Fibroblast of mammary gland (primary cell): Measurements from ENCODE around the gene SUGP2.

Experiments used
- DNase-seq: peaks from one replicate; pipeline ENCODE4 v3.0.0-alpha.2; 2010; ENCODE audit warnings: low read depth
- H3K4me3 ChIP-seq: 2 replicates; pipeline ENCODE4 v1.5.1; 2011; ENCODE audit warnings: low read depth, mild to moderate bottlenecking, low read length, moderate library complexity; ENCODE audit not compliant: control insufficient read depth
- CTCF ChIP-seq: conservative IDR thresholded peaks from 2 replicates; pipeline ENCODE4 v1.5.1; 2011; ENCODE audit warnings: low read depth, low read length, inconsistent platforms; ENCODE audit not compliant: control insufficient read depth, insufficient read depth

The SUGP2 gene

GRCh38 chr19:19033426-19034203 lies at the start of gene SUGP2, which contains the start of gene ARMC6:
TSS of gene SUGP2 (minus strand) at chr19:19033517. CDS start at chr19:19031071, 2,446 bp downstream.
TSS of gene ARMC6 (plus strand) at chr19:19033603. CDS start at chr19:19034210, 607 bp downstream.
- no peak for TF ChIP-seq CTCF
- peak within 1 kb of the TSS; percentile 92 for H3K4me3 ChIP-seq
- DNase-seq, result peak; percentile 79

GRCh38 chr19:19081642-19082151 lies 48.4 kb upstream of the SUGP2 start:
- TF ChIP-seq CTCF, result no peak

DNA sequence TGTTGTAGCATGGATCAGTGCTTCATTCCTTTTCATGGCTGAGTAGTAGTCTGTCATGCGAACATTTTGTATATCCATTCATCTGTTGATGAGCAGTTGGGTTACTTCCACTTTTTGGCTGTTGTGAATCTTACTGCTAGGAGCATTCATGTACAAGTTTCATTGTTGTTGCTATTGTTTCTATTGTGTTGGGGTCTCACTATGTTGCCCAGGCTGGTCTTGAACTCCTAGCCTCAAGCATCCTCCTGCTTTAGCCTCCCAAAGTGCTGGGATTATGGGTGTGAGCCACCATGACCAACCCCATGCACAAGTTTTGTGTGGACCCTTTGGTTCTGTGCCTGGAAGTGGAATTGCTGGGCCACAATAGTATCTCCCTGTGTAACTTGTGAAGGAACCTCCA lies 46.3 kb upstream of the SUGP2 start:
- H3K4me3 ChIP-seq, result no peak overlapping the region
- no peak for TF ChIP-seq CTCF

More at GRCh38 chr19:19081642-19082151, 48.4 kb upstream of the SUGP2 start:
- DNase-seq, result peak; percentile 59
- no peak overlapping the region for H3K4me3 ChIP-seq

GRCh38 chr19:19078801-19079200 lies 45.5 kb upstream of the SUGP2 start:
- no peak overlapping the region for H3K4me3 ChIP-seq
- no peak for TF ChIP-seq CTCF
- no peak for DNase-seq

More for the DNA sequence above, 46.3 kb upstream of the SUGP2 start:
- DNase-seq, result no peak

DNA sequence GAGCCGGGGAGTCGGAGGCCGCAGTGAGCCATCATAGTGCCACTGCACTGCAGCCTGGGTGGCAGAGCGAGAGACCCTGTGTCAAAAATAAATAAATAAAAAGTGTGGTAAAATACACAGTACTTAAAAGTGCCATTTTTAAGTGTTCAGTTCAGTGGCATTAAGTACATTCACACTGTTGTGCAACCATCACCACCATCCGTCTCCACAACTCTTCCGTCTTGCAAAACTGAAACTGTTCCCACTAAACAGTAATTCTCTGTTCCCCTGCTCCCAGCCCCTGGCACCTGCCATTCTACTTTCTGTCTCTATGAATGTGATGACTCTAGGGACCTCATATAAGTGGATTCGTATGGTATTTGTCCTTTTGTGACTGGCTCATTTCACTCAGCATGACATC lies 43.8 kb upstream of the SUGP2 start:
- H3K4me3 ChIP-seq, result no peak overlapping the region
- DNase-seq, result no peak
- TF ChIP-seq CTCF, result no peak

- H3K4me3 ChIP-seq, result no peak overlapping the region
- TF ChIP-seq CTCF, result no peak
- no peak for DNase-seq
Observed at GRCh38 chr19:19076476-19076875, 43.2 kb upstream of the SUGP2 start.
